ENCODE measurements around the gene PDPK1. TPM values are rescaled to one million over a fixed set of nuclear protein-coding genes. Genes with fewer than 3 reads are reported as not detected.

The PDPK1 gene
- total RNA-seq = 46.3 TPM

- ATAC-seq (peak; percentile 95), DNase-seq (ENCODE audit: low spot score) (peak; percentile 95)
- intact Hi-C loops (cut with DNase I) = no loop called here
Observed at GRCh38 chr16:2537451-2538379, at the start of gene PDPK1. TSS of gene PDPK1 (plus strand) at chr16:2538021. CDS start at chr16:2538113, 92 bp downstream.

GRCh38 chr16:2489581-2489980 lies 48.2 kb upstream of the PDPK1 start:
- no peak for ATAC-seq
- DNase-seq (ENCODE audit: low spot score) = no peak
- intact Hi-C loops (cut with DNase I) = no loop called here

- intact Hi-C loops (cut with DNase I) = no loop called here
- ATAC-seq = no peak
- no peak for DNase-seq (ENCODE audit: low spot score)
Observed at GRCh38 chr16:2490190-2491105, 47.4 kb upstream of the PDPK1 start.

GRCh38 chr16:2492292-2492691 lies 45.5 kb upstream of the PDPK1 start:
- ATAC-seq (no peak), DNase-seq (ENCODE audit: low spot score) (no peak)
- intact Hi-C loops (cut with DNase I) = no loop called here

GRCh38 chr16:2493605-2494004 lies 44.2 kb upstream of the PDPK1 start:
- DNase-seq (ENCODE audit: low spot score) = no peak
- intact Hi-C loops (cut with DNase I) = no loop called here
- peak; percentile 40 for ATAC-seq

GRCh38 chr16:2494616-2495015 lies 43.2 kb upstream of the PDPK1 start:
- intact Hi-C loops (cut with DNase I) = no loop called here
- ATAC-seq = no peak
- no peak for DNase-seq (ENCODE audit: low spot score)

- ATAC-seq (no peak), DNase-seq (ENCODE audit: low spot score) (no peak)
- intact Hi-C loops (cut with DNase I) = no loop called here
Observed at GRCh38 chr16:2495041-2495440, 42.8 kb upstream of the PDPK1 start.

- DNase-seq (ENCODE audit: low spot score) = no peak
- ATAC-seq = no peak
- intact Hi-C loops (cut with DNase I) = no loop called here
Observed at GRCh38 chr16:2496223-2497115, 41.4 kb upstream of the PDPK1 start.

- ATAC-seq = no peak
- intact Hi-C loops (cut with DNase I) = no loop called here
- DNase-seq (ENCODE audit: low spot score) = no peak
Observed at GRCh38 chr16:2497116-2497630, 40.6 kb upstream of the PDPK1 start.

GRCh38 chr16:2497695-2498484 lies 39.9 kb upstream of the PDPK1 start:
- no peak for DNase-seq (ENCODE audit: low spot score)
- intact Hi-C loops (cut with DNase I) = no loop called here
- ATAC-seq = no peak

GRCh38 chr16:2498531-2499253 lies 39.1 kb upstream of the PDPK1 start:
- ATAC-seq (no peak), DNase-seq (ENCODE audit: low spot score) (no peak)
- intact Hi-C loops (cut with DNase I) = no loop called here

GRCh38 chr16:2499454-2499853 lies 38.4 kb upstream of the PDPK1 start:
- intact Hi-C loops (cut with DNase I) = no loop called here
- DNase-seq (ENCODE audit: low spot score) = no peak
- no peak for ATAC-seq

GRCh38 chr16:2499890-2500429 lies 37.9 kb upstream of the PDPK1 start:
- DNase-seq (ENCODE audit: low spot score) = no peak
- no peak for ATAC-seq
- intact Hi-C loops (cut with DNase I) = loop anchor here (5.0 kb wide), 1 partner anchor 158 kb away; the partner anchor contains the start of gene ABCA3

- intact Hi-C loops (cut with DNase I) = loop anchor here (5.0 kb wide), 1 partner anchor 158 kb away; the partner anchor contains the start of gene ABCA3
- ATAC-seq (no peak), DNase-seq (ENCODE audit: low spot score) (no peak)
Observed at GRCh38 chr16:2500430-2500917, 37.3 kb upstream of the PDPK1 start.

GRCh38 chr16:2500918-2501750 lies 36.7 kb upstream of the PDPK1 start:
- intact Hi-C loops (cut with DNase I) = loop anchor here (5.0 kb wide), 1 partner anchor 159 kb away; the partner anchor contains the start of gene ABCA3
- DNase-seq (ENCODE audit: low spot score) = peak; percentile 92
- peak; percentile 92 for ATAC-seq
